Measurements from ENCODE around the gene GALT. TPM values are rescaled to one million over a fixed set of nuclear protein-coding genes. Genes with fewer than 3 reads are reported as not detected.

Gene GALT
- total and polyA plus RNA-seq, 2 of the 13 experiments (the other 11 are each of a cell fraction or from before 2014, with no cell fraction given): 40.4 to 46.3 TPM

- no peak for TF ChIP-seq PRDM4 (CRISPR knock-in tag; IDR thresholded peaks at IDR 0.05; ENCODE audit: borderline replicate concordance)
Observed at GRCh38 chr9:34633166-34633565, 13.3 kb upstream of the GALT start (continued).

- peak; percentile 93 for FAIRE-seq
- WGBS (ENCODE audit: low lambda C conversion rate): 44% methylated on average over 2 of the region's 3 CpGs
- ChIA-PET CTCF (ENCODE audit: low intra/inter-chr PET ratio, low total read pairs) (interaction anchor here (0.5 to 4.5 kb wide), 8 partner anchors 13 to 901 kb away, joined by 3 to 54 read pairs (median 7); partner anchors contain the start of genes GALT and RPP25L), POLR2A (interaction anchor here (0.7 to 6.9 kb wide), 6 partner anchors 9 to 27 kb away, joined by 3 to 100 read pairs (median 4); partner anchors contain the start of genes DCTN3, GALT, IL11RA and RPP25L)
- intact Hi-C loops (cut with micrococcal nuclease; ENCODE audit: unreplicated experiment) (loop anchor here (1.0 kb wide), 1 partner anchor 22 kb away; the partner anchor contains the start of gene RPP25L), in situ Hi-C loops (cut with HindIII; ENCODE audit: extremely low pct_ligation_motif_present, low pct_unique_long_range_greater_than_20kb) (no loop called here)
- H3K79me2 ChIP-seq (ENCODE audit: insufficient read depth, low read length): peaks cover 14% of the 10 kb centered on the region
- no TSS peak for BruUV-seq (replicated peaks)
- no peak overlapping the region for H3K4me2 ChIP-seq (ENCODE audit: low read depth, low read length)
- no peaks in the 10 kb centered on the region; a peak in 1 of 5 replicates for H3K27me3 ChIP-seq (ENCODE audit: control insufficient read depth in 1 of 2, insufficient read depth in 2 of 2, low read length in 2 of 2)
- no peaks in the 10 kb centered on the region for H4K20me1 ChIP-seq (ENCODE audit: insufficient read depth, low read length)
- peak; percentile 56 for DNase-seq (ENCODE audit: low spot score)
- H3K9me3 ChIP-seq (ENCODE audit: low read length): no peaks in the 10 kb centered on the region
- H3K9ac ChIP-seq (ENCODE audit: insufficient read depth, low read depth, low read length): no peak overlapping the region
- peak; percentile 27 for ATAC-seq
- H2AFZ ChIP-seq (ENCODE audit: low read length): no peak overlapping the region
- peaks cover 62% of the 10 kb centered on the region for H3K4me1 ChIP-seq (ENCODE audit: insufficient read depth, low read length)
- H3K4me3 ChIP-seq (replicated peaks in 1 of 3; ENCODE audit: insufficient read depth in 1 of 3, low read depth in 2 of 3, low read length in 3 of 3): no peak overlapping the region
- peaks cover 3 to 4% of the 10 kb centered on the region in 2 experiments; a peak in 3 of 5 replicates for H3K36me3 ChIP-seq (replicated peaks in 1 of 2; ENCODE audit: control insufficient read depth in 1 of 2, insufficient read depth in 2 of 2, low read length in 2 of 2)
- no peak overlapping the region for H3K27ac ChIP-seq (ENCODE audit: extremely low read length, insufficient read depth, low read length)
- TF ChIP-seq POLR2G (IDR thresholded peaks at IDR 0.05; ENCODE audit: low read depth, low read length): 0 out of 2 replicates have a peak, but pooled peaks have one; percentile 13
- peak; percentile 75 for TF ChIP-seq RAD21 (CRISPR knock-in tag; IDR thresholded peaks at IDR 0.05)
- no peak for TF ChIP-seq CENPX (CRISPR knock-in tag; IDR thresholded peaks at IDR 0.05)
- peak; percentile 90 for TF ChIP-seq CTCF (CRISPR knock-in tag; IDR thresholded peaks at IDR 0.05)
- peak; percentile 89 for TF ChIP-seq ZNF121 (CRISPR knock-in tag; IDR thresholded peaks at IDR 0.05)
- no peak for TF ChIP-seq RFX5 (IDR thresholded peaks at IDR 0.05; ENCODE audit: low read depth, low read length)
- TF ChIP-seq IRF2 (CRISPR knock-in tag; IDR thresholded peaks at IDR 0.05): 0 out of 2 replicates have a peak, but pooled peaks have one; percentile 41
- no peak for TF ChIP-seq ETS1 (CRISPR knock-in tag; IDR thresholded peaks at IDR 0.05)
- TF ChIP-seq HMGXB4 (CRISPR knock-in tag; IDR thresholded peaks at IDR 0.05; ENCODE audit: borderline replicate concordance in 1 of 2, low read depth in 1 of 2): 0 out of 4 replicates have a peak, but pooled peaks of 1 of the 2 experiments have one; percentile 41
- TF ChIP-seq HMG20A (CRISPR knock-in tag; IDR thresholded peaks at IDR 0.05; ENCODE audit: borderline replicate concordance): no peak
- TF ChIP-seq HOXD1 (CRISPR knock-in tag; IDR thresholded peaks at IDR 0.05): no peak
- TF ChIP-seq SNAI1 (CRISPR knock-in tag; IDR thresholded peaks at IDR 0.05; ENCODE audit: borderline replicate concordance): no peak
- no peak for TF ChIP-seq ZNF546 (CRISPR knock-in tag; conservative IDR thresholded peaks at IDR 0.05)
Observed at GRCh38 chr9:34633851-34634550, 12.5 kb upstream of the GALT start.

Data from HepG2 (cell line).